GM03348 (cell line): Measurements from ENCODE around the gene SLC38A10.

Experiments used
- DNase-seq: peaks from one replicate; pipeline ENCODE4 v3.0.0; 2012; ENCODE audit warnings: low spot score

Gene SLC38A10

DNA sequence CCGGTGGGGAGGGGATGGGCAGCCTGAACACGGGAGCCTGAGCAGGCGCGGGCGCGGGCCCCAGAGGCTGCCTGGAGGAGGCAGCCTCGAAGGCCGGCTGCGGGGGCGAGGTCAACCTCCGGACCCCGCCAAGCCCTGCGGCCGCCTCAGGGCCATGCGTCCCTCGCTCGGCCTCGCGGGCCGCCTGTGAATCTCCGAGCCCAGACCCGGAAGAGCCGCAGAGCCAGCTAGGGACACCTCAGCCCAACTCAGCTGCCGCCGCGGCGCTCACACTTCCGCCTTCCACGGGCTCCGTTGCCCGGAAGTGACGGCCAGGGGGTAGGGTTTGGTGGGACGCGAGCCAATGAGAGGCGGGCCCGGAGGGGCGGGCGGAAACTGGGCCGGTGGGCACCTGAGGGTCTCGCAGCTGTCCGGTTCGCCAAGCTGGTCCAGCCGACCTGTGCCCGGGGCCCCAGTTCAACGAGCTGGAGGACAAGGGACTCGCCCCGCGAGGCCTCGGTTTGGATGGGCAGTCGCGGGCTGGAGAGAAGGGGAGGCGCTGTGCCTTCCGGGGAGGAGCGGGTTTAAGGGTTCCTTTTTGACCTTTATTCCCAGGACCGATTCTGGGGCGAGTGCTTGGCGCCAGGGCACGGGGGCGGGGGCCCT is at the start of gene SLC38A10:
Gene SLC38A10 (minus strand): TSS at position 277 of the 645 bp plus-strand sequence. CDS start 386 bp downstream, outside the sequence.
- peak; percentile 99 for DNase-seq

DNA sequence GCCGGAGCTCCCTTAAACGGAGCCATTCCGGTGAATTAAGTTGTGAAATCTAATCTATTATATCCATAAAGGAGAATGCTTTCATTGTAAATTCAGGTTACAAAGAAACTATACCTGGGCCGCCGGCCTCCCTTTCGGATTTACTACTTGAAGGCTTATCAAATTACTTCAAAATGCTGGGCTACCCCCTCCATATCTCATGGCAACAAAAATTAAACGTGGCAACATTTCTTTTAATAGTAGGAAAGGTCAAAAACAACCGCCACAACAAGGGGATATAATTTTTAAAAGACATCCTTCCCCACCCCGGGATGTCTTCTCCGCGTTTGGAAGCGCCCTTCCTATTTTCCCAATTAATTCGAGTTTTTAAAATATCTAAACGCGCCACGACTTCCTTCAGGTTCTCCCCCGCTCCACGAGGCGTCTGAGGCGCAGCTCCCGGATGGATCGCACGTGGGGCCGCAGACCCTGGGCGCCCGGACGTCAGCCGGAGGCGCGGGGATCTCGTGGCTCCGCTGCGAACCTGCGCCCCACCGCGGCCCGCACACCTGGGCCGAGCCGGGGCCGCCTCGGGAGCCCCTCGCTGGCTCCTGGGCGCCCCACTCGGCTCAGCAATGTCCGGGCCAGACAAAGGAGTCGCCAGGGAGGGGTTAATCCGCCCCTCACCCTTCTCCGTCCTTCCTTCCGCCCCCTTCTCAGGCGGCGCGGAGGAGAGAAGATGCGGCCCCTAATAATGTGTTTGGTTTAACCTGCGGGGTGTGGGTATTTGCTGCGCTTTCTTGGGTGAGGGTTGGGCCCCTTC is 47.4 kb upstream of the SLC38A10 start:
- no peak for DNase-seq

DNA sequence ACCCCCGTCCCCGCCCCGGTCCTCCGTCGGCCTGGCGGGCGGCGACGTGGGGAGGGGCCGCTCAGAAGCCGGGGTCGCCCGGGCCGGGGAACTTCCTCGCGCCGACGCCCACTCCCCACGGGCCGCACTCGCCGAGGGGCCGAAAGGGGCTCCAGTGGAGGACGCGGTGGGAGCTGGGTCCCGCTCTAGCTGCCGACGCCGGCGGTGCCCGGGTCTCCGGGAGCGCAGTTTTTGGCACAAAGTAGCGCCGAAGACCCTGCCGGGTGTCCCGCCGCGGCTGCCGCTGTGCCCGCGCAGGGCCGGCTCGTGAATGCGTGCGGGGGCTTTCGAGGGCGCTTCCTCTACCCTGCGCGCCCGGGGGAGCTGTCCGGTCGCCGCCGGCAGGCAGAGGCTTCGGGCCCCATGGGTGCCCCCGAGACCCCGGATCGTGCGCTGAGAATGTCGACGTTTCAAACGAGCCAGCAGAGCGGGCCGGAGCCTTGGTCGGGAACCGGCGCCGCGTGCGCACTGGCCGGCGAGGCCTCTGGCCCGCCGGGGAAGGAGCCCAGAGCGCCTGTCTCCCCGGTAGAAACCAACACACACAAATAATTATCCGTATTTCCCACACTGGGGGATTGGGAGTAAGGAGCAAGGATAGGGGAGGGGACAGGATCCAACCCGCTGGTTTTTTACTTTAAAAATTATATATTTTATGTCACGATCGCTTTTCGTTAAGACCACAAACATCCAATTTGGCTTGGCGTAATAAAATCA is 46.6 kb upstream of the SLC38A10 start:
- no peak for DNase-seq

DNA sequence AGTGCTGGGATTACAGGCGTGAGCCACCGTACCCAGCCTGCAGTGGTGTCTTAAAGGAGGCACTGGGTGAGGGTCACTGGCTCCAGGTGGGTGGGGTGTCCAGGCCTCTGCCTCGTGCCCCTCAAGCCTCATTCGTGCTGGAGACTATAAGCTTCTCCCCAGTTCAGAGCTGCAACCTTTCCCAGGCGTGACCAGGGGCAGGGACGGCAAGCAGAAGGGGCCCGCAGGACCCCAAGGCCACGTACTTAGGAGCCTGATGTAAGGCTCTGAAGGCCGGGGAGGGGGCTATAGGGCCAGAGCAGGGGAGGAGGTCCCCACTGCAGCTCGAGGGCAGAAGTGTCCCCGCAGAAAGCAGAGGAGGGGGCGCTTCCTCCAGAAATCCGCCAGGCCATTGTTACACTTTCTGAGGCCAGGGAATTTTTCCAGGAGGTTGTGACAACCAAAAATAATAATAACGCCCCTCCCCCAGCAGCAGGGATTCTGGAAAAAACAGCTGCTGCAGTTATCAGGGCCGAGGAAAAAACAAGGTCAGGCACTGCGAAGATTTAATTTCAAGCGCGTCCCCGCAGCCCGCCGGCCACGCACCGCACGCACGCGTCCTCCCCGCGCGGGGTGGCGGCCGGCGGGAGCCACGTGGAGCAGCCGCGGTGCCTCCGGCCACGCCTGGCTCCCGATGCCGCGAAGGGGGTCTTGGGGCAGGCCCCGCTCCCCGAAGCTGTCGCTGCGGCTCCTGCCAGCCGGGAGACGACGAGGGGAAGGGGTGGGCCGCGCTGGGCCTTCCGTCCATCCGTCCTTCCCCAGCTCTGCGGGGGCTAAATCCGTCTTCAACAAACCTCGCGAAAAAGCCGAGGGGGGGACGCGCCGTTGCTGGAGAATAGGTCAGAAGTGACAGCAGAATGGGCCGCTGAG is 45.8 kb upstream of the SLC38A10 start:
- no peak for DNase-seq

DNA sequence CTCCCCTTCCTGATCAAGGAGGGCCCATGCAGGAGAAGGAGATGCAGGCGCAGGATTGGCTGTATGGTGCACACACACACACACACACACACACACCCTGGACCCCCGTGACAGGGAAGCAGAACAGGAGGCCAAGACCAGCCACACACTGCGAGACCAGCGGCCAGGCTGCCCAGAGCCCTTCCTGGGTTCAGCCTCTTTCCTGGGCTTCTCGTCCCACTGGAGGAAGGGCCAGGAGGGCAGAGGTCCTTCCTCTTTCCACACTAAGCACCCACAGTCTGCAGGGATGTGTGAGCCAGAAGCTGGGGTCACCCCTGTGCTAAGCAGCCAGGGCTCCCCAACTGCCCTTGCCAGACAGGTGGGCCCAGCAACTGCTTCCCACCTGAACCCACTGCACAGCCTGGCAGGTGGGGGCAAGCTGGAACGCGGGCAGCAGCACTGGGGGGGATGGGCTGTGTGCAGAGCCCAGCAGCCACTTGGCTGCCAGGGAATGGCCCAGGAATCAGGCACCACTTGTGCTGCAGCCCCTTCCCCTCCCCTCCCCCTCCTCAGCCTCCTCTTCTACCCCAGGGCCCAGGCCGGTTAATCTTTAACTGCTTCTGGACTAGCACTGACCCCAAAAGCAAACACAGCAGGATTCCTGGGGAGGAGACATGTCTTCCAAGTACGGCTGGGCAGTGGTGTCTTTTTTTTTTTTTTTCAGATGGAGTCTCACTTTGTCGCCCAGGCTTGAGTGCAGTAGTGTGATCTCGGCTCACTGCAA is 44.6 kb upstream of the SLC38A10 start:
- DNase-seq, result no peak

DNA sequence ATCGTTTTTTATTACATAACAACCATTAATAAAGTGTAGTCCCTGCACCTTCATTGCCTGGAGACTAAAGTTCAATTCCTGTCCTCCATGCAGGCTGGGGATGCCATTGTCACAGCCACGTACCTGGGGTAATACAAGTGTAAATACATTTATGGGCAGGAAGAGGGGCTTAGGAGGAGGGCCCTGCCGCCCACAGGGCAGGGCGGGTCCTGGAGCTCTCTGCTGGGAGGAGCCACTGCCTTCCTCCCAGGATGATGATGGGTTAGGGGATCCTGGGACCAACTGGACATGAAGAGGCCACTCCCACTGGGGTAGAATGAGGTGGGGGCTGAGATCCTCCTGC is 44.1 kb upstream of the SLC38A10 start:
- DNase-seq, result no peak

DNA sequence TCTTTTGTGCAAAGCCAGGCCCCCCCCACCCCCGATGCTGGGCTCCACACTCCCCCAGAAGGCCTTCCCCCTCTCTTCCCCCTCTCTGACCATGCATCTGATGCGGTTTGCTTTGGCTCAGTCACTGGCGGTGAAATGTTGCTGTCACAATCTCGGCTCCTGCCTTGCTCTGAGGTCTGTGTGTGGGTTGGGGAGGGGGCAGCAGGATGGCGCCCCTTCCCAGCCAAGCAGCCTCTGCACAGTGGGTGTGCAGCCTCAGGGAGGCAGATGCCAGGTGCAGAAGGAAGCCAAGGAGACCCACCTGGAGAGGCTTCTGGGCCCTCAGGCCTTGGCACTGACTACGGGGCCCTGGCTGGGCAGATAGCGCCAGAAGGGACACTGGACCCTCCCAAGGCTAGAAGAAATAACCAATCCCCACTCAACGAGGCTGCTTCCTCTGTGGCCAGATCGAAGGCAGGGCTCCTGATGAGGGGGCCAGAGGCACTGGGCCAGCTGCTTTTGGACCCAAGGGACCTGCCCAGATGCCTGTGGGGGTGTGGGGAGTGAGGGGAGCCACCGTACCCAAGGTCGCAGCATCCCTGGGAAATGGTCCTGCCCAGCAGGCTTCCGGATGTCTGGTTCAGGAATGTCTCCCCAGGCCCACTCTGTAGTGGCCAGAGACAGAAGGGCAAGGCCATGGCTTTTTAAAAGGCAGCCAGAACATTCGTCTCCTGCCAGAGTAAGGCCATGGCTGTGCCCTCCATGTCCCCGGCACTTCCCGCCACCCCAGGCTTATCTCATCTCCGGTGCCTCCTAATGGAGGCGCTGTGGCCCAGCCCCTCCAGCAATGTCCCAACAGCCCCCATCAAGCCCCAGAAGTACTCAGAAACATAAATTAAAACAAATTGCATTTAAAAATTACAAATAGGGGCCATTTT is 43.4 kb upstream of the SLC38A10 start:
- DNase-seq, result no peak

DNA sequence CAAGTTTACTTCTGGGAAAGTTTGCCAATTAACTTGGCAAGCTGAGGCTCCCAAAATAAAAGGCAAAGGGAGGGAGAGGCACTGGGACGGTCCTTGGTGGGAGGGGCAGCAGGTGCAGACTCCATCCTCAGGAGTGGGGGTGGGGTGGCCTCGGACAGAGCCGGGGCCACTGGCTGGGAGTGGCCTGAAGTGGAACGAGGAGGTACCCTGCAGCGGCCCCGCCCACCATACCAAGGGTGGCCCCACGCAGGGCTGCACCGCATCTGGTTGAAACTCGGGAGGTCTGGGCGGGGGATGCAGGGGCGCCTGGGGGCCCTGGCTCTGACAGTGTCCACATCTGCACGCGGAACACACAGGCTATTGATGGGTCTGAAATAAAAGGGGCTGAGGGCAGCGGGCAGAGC is 42.4 kb upstream of the SLC38A10 start:
- DNase-seq, result no peak

DNA sequence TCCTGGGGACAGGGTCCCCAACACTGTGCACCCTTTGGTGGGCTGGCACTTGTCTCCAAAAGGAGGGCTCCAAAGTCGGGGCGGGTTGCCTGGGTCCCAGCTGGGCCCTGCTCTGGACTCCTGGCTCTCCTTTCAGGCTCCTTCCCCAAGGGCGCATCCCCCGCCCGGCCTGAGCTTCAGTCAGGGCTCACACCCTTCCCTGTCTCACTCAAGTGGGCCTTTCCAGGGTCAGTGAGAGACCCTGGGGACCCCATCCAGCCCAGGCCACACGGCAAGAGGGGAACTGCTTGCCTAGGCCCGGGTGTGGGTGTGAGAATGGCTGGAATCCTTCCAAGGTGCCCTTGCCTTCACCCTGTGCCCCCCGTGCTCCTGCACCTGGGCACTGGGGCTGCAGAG is 41.8 kb upstream of the SLC38A10 start:
- no peak for DNase-seq

DNA sequence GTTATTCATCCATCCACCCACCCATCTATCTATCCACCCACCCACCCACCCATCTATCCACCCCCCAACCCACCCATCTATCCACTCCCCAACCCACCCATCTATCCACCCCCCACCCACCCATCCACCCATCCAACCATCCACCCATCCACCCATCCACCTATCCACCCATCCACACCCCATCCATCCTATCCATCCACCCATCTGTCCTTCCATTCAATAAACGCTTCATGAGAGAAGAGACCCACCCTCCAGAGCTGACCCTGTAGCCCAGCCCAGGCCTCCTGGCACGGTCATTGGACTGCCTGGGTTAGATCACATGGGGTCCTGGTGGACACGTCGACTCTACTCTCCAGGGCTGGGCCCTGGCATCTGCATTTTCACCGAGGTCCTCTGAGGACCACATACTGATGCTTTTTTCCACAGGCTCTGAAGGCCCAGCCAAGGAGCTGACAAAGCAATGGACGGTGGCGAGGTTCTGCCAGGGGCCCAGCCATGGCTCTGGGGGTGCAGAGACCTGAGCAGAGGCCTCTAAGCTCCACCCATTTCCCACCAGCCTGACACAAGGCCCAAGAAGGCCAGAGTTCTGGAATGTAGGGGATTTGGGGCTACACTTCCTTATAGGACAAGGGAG is 41.3 kb upstream of the SLC38A10 start:
- no peak for DNase-seq

DNA sequence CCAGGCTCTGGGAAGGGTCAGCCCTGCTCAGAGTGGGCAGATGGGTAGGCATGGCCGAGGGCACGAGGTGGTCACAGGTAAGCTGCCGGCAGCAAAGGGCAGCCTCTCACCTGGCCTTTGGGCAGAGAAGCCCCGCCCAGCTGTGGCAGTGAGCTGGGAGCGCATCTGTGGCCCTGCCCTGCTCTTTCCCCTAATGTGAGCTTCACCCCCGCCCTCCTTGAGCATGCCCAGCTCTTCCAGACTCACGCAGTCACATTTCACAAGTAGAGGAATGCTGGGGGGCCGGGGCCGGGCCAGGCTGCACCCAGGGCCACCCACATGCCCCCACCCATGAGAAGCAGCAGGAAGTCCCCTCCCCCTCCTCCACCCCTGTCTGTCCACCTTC is 40.7 kb upstream of the SLC38A10 start:
- no peak for DNase-seq

DNA sequence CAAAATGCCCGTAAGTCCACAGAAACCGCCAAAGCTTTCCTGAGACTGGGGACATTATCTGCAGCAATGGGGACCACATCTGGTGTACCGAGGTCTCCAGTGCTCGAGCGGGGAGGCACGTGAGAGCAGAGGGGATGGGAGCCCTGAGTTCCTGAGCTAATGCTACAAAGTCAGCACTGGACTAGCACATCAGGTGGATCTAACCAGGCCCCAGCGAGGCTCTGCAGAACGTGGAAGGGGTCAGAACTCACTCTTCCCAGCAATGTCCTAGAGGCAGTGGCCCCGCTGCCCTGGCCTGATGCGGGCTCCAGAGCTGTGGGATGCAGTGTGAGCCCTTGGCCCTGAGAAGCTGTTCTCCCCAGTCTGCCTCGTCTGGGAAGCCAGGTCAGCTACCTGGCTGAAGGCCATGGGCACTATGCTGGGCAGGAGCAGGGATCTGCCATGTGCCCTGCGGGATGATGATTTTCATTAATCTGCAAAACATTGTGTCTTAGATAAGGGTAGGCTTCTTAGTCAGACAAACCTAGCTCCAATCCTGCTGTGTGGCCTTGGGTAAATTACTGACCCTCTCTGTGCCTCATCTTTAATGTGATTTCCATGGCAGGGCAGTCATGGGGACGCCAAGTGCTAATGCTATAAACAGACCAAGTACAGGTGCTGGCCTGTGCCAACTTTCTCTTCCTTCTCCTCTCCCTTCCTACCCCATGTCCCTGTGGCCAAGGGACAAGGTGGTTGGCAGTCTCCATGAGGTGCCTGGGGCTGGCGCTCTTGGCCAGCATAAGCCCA is 40.1 kb upstream of the SLC38A10 start:
- no peak for DNase-seq

DNA sequence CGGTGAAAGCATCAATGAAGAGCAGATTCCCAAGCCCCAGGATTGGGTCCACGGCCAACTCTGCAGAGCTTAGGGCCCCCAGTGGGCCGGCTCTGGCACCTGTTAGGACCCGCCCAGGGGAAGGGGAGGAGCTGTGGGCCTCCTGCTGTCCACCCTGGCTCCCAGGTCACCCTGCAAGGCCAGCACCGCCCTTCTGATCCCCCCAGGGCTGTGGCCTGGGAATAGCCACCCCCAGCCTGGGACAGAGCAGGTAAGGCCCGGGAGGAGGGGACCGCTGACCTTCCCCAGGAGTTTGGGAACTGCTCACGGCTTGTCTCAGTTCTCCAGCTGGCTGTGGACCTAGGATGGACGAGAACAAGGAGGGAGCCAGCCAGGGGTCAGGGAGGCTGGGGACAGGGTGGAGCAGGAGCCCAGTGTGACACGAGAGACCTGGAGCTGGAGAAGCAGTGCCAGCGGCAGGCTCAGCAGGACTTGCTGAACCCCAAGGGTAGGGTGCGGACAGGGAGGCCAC is 39.3 kb upstream of the SLC38A10 start:
- no peak for DNase-seq

DNA sequence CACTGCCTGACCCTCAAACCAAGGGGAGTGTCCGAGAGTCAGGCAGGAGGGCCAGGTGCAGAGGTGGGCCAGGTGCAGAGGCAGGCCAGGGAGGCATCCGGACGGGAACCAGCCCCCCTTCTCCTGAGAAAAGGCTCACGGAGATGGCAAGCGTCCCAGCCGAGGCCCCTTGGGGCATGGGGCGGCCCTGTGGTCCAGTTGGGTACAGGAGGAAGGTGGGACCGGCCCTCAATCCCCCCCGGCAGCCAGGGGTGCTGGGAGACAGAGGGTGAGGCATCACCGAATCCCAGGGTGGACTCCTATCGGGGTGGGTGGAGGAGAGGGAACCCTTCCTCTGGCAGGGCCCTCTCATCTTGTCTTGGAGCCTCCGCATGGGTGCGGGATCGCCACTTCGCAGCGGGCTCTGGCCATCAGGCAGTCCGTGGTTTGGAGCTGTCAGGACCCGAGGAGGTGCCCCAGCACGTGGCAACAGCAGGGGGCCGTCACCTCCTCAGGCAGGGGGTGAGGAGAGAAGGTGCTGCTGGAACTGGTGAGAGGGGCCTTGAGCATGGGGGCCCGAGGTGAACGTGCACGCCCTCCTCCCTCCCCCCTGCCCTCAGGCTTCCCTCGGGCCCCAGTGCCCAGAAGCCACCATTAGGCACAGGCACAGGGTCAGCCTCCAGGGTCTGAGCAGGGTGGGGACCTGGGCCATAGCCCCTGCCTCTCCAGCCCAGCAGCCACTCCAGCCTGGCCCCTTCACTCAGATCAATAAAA is 38.7 kb upstream of the SLC38A10 start:
- no peak for DNase-seq

DNA sequence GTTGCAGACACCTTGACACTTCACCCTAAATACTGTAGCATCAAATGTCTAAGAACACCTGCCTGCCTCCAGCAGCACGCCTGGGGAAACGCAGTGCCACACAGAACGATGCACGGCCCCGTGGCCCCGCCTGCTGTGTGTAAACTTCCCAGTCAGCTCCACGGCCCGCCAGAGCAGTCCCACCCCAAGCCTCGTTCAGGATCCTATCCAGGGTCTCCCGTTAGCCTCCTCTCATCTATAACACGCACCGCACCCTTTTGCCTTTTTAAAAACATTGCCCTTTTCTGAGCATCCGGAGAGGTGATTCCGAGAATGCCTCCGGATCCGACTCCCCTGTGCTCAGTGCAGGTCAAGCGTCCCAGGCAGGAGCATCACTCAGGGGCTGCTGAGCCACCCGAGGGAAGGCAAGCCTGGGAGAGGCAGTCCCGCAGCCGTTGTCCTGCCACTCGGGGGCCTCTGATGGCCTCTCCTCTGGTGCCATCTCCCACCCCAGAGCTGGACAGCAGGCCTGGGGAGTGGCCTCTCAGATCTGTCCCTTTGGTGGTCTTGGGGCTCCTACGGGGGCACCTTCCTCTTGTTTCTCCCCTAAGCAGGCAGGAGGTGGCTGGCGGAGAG is 37.9 kb upstream of the SLC38A10 start:
- DNase-seq, result no peak

DNA sequence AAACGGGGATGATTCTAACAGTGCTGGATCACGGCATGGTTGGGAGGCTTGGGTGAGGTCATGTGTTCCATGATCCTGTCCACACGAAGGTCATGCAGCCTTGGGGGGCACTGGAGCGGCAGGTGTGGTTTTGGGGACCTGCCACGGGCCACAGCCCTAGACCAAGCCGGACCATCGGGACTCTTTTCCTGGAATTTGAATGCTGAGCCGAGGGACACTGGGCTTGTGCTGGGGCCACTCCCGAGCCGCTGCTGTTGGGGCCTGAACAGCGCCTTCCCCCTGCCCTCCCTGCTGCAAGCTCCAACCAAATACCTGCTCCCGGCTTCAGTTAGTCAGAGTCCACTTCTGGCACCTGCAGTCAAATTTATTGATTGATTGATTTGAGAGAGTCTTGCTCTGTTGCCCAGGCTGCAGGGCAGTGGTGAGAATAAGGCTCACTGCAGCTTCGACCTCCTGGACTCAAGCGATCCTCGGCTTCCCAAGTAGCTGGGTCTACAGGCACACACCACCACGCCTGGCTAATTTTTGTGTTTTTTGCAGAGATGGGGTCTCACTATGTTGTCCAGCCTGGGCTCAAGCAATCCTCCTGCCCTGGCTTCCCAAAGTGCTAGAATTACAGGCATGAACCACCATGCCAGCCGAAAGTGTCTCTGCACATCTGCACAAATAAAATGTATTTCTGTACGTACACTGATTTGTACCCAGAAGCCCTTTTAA is 37.2 kb upstream of the SLC38A10 start:
- no peak for DNase-seq

DNA sequence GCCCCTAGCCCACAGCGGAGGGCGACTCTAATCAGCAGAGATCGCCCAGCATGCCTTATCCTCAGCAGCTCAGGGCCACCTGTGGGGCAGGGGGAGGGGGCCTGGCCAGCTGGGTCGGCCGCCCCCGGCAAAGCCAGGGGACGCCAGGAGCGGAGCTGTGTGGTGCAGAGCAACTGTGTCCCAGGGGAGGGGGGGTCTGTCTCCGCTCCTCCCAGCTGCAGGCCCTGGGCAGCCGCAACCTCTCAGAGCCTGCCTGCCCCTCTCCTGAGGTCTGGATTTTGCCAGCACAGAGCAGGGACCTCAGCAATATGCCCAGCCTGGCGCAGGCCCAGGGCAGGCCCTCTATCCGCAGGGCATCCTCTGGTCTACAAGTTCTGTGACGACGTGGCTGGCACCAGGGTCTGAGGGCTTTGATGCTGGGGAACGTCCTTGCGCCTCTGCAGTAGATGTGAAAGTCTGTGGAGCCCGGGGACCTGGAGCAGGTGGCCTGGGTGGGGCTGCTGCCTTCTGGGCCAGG is 36.5 kb upstream of the SLC38A10 start:
- no peak for DNase-seq
